ENCODE results near the gene SLC22A23. TPM values are rescaled to one million over a fixed set of nuclear protein-coding genes. Genes with fewer than 3 reads are reported as not detected.

The SLC22A23 gene
- polyA plus RNA-seq, 10 donors, result 2.8 to 7.8 (median 3.7) TPM

GRCh38 chr6:3372912-3373554 is 83.8 kb downstream of the SLC22A23 start:
- DNase-seq, result no peak

- no peak for DNase-seq
Measured at GRCh38 chr6:3372184-3372846, 84.5 kb downstream of the SLC22A23 start.

GRCh38 chr6:3371222-3371949 is 85.5 kb downstream of the SLC22A23 start:
- DNase-seq, result no peak

GRCh38 chr6:3370361-3371221 is 86.3 kb downstream of the SLC22A23 start:
- DNase-seq, result no peak

GRCh38 chr6:3369985-3370360 is 86.9 kb downstream of the SLC22A23 start:
- no peak for DNase-seq

- DNase-seq, result no peak
Measured at GRCh38 chr6:3368685-3369084, 88.2 kb downstream of the SLC22A23 start.

GRCh38 chr6:3367630-3368029 is 89.2 kb downstream of the SLC22A23 start:
- DNase-seq, result no peak

- no peak for DNase-seq
Measured at GRCh38 chr6:3366596-3367413, 90.0 kb downstream of the SLC22A23 start.

- no peak for DNase-seq
Measured at GRCh38 chr6:3364391-3364790, 92.5 kb downstream of the SLC22A23 start.

GRCh38 chr6:3363296-3364025 is 93.4 kb downstream of the SLC22A23 start:
- no peak for DNase-seq

GRCh38 chr6:3361312-3362037 is 95.4 kb downstream of the SLC22A23 start:
- DNase-seq, result no peak

GRCh38 chr6:3360727-3361045 is 96.2 kb downstream of the SLC22A23 start:
- DNase-seq, result no peak

- no peak for DNase-seq
Measured at GRCh38 chr6:3359973-3360726, 96.7 kb downstream of the SLC22A23 start.

GRCh38 chr6:3359101-3359752 is 97.6 kb downstream of the SLC22A23 start:
- DNase-seq, result no peak

GRCh38 chr6:3358413-3359100 is 98.3 kb downstream of the SLC22A23 start:
- DNase-seq, result no peak

- DNase-seq, result no peak
Measured at GRCh38 chr6:3357678-3358077, 99.2 kb downstream of the SLC22A23 start.

GRCh38 chr6:3356824-3357420 is 99.9 kb downstream of the SLC22A23 start:
- no peak for DNase-seq
